ENCODE measurements around the gene SLC39A2.
"Not testable (repeated sequence)": the region's sequence is repeated elsewhere in the genome, so short reads cannot be mapped to it uniquely, and the experiment has no call there.

Gene SLC39A2

GRCh38 chr14:20978687-20979086 is 20.4 kb upstream of the SLC39A2 start:
- no peak overlapping the region for H3K14ac ChIP-seq (ENCODE audit: low read length)
- no peaks in the 10 kb centered on the region for H3K9me3 ChIP-seq (replicated peaks in 1 of 2; ENCODE audit: control insufficient read depth in 2 of 2, insufficient read depth in 1 of 2, low read depth in 1 of 2, low read length in 2 of 2)
- H2BK15ac ChIP-seq (ENCODE audit: low read length), result no peak overlapping the region
- no peak overlapping the region for H3K4me3 ChIP-seq (ENCODE audit: low read length in 2 of 2)
- H3K27me3 ChIP-seq (ENCODE audit: control insufficient read depth in 3 of 3, insufficient read depth in 3 of 3, low read depth in 1 of 3, low read length in 3 of 3), result peaks cover 0 to 22% (median 0%) of the 10 kb centered on the region in 3 experiments
- no peak overlapping the region for H4K91ac ChIP-seq (ENCODE audit: low read depth, low read length, poor library complexity)
- H3K9ac ChIP-seq (ENCODE audit: low read depth, low read length, poor library complexity), result no peak overlapping the region
- no peaks in the 10 kb centered on the region for H3K4me1 ChIP-seq (ENCODE audit: control insufficient read depth in 2 of 2, insufficient read depth in 1 of 2, low read depth in 1 of 2, low read length in 2 of 2)
- no peak overlapping the region for H3K18ac ChIP-seq (ENCODE audit: low read length)
- H2AK5ac ChIP-seq (ENCODE audit: low read depth, low read length), result no peak overlapping the region
- no peaks in the 10 kb centered on the region for H3K36me3 ChIP-seq (replicated peaks in 1 of 2; ENCODE audit: control insufficient read depth in 2 of 2, insufficient read depth in 2 of 2, low read length in 2 of 2)
- H3K23ac ChIP-seq (ENCODE audit: low read depth, low read length, poor library complexity), result no peak overlapping the region
- no peak overlapping the region for H2AFZ ChIP-seq (ENCODE audit: low read length)
- no peaks in the 10 kb centered on the region for H3K79me1 ChIP-seq (ENCODE audit: low read depth, low read length)
- no peak overlapping the region for H3K27ac ChIP-seq (replicated peaks; ENCODE audit: low read length)
- no peak overlapping the region for H2BK120ac ChIP-seq (ENCODE audit: low read depth, low read length)
- H2BK12ac ChIP-seq (ENCODE audit: low read length), result no peak overlapping the region
- no peak overlapping the region for H3K4me2 ChIP-seq (ENCODE audit: insufficient read depth, low read length, poor library complexity, severe bottlenecking)
- WGBS, 2 donors (ENCODE audit: extremely low coverage in 2 of 2, insufficient read length in 2 of 2, insufficient replicate concordance in 1 of 2), result no CpG with 5 or more reads among the region's 1 CpG
- H2BK5ac ChIP-seq (ENCODE audit: low read length), result no peak overlapping the region
- H3K4ac ChIP-seq (ENCODE audit: low read length), result no peak overlapping the region
- no peak for DNase-seq (ENCODE audit: low spot score)
- H4K8ac ChIP-seq (ENCODE audit: low read depth, low read length), result no peak overlapping the region

- H3K27me3 ChIP-seq (ENCODE audit: control insufficient read depth in 3 of 3, insufficient read depth in 3 of 3, low read depth in 1 of 3, low read length in 3 of 3), result peaks cover 0 to 21% (median 0%) of the 10 kb centered on the region in 3 experiments
- no peak overlapping the region for H3K9ac ChIP-seq (ENCODE audit: low read depth, low read length, poor library complexity)
- H3K18ac ChIP-seq (ENCODE audit: low read length), result no peak overlapping the region
- H3K36me3 ChIP-seq (replicated peaks in 1 of 2; ENCODE audit: control insufficient read depth in 2 of 2, insufficient read depth in 2 of 2, low read length in 2 of 2), result no peaks in the 10 kb centered on the region
- no peak overlapping the region for H4K91ac ChIP-seq (ENCODE audit: low read depth, low read length, poor library complexity)
- H3K23ac ChIP-seq (ENCODE audit: low read depth, low read length, poor library complexity), result no peak overlapping the region
- no peak overlapping the region for H3K14ac ChIP-seq (ENCODE audit: low read length)
- no peaks in the 10 kb centered on the region for H3K79me1 ChIP-seq (ENCODE audit: low read depth, low read length)
- no peak overlapping the region for H3K4me2 ChIP-seq (ENCODE audit: insufficient read depth, low read length, poor library complexity, severe bottlenecking)
- H3K4me3 ChIP-seq (ENCODE audit: low read length in 2 of 2), result no peak overlapping the region
- H3K9me3 ChIP-seq (replicated peaks in 1 of 2; ENCODE audit: control insufficient read depth in 2 of 2, insufficient read depth in 1 of 2, low read depth in 1 of 2, low read length in 2 of 2), result no peaks in the 10 kb centered on the region
- H3K27ac ChIP-seq (replicated peaks; ENCODE audit: low read length), result no peak overlapping the region
- H3K4me1 ChIP-seq (ENCODE audit: control insufficient read depth in 2 of 2, insufficient read depth in 1 of 2, low read depth in 1 of 2, low read length in 2 of 2), result no peaks in the 10 kb centered on the region
- H2AK5ac ChIP-seq (ENCODE audit: low read depth, low read length), result no peak overlapping the region
- H2BK12ac ChIP-seq (ENCODE audit: low read length), result no peak overlapping the region
- no peak overlapping the region for H2BK15ac ChIP-seq (ENCODE audit: low read length)
- no peak overlapping the region for H3K4ac ChIP-seq (ENCODE audit: low read length)
- no peak overlapping the region for H2BK5ac ChIP-seq (ENCODE audit: low read length)
- H2BK120ac ChIP-seq (ENCODE audit: low read depth, low read length), result no peak overlapping the region
- H4K8ac ChIP-seq (ENCODE audit: low read depth, low read length), result no peak overlapping the region
- H2AFZ ChIP-seq (ENCODE audit: low read length), result no peak overlapping the region
- DNase-seq (ENCODE audit: low spot score), result no peak
- no CpG with 5 or more reads among the region's 1 CpG for WGBS, 2 donors (ENCODE audit: extremely low coverage in 2 of 2, insufficient read length in 2 of 2, insufficient replicate concordance in 1 of 2)
Observed at GRCh38 chr14:20980906-20981305, 18.2 kb upstream of the SLC39A2 start.

GRCh38 chr14:20982646-20983369 is 16.3 kb upstream of the SLC39A2 start:
- H3K27me3 ChIP-seq (ENCODE audit: control insufficient read depth in 3 of 3, insufficient read depth in 3 of 3, low read depth in 1 of 3, low read length in 3 of 3), result peaks cover 0 to 10% (median 0%) of the 10 kb centered on the region in 3 experiments
- no peak overlapping the region for H2BK12ac ChIP-seq (ENCODE audit: low read length)
- no peak overlapping the region for H2BK15ac ChIP-seq (ENCODE audit: low read length)
- H2BK5ac ChIP-seq (ENCODE audit: low read length), result no peak overlapping the region
- no peak overlapping the region for H3K4me2 ChIP-seq (ENCODE audit: insufficient read depth, low read length, poor library complexity, severe bottlenecking)
- H3K36me3 ChIP-seq (replicated peaks in 1 of 2; ENCODE audit: control insufficient read depth in 2 of 2, insufficient read depth in 2 of 2, low read length in 2 of 2), result no peaks in the 10 kb centered on the region
- H3K79me1 ChIP-seq (ENCODE audit: low read depth, low read length), result no peaks in the 10 kb centered on the region
- no peak overlapping the region for H3K18ac ChIP-seq (ENCODE audit: low read length)
- no peak overlapping the region for H4K91ac ChIP-seq (ENCODE audit: low read depth, low read length, poor library complexity)
- no peak overlapping the region for H2AFZ ChIP-seq (ENCODE audit: low read length)
- no peak overlapping the region for H3K9ac ChIP-seq (ENCODE audit: low read depth, low read length, poor library complexity)
- no peaks in the 10 kb centered on the region for H3K9me3 ChIP-seq (replicated peaks in 1 of 2; ENCODE audit: control insufficient read depth in 2 of 2, insufficient read depth in 1 of 2, low read depth in 1 of 2, low read length in 2 of 2)
- no peaks in the 10 kb centered on the region for H3K4me1 ChIP-seq (ENCODE audit: control insufficient read depth in 2 of 2, insufficient read depth in 1 of 2, low read depth in 1 of 2, low read length in 2 of 2)
- no peak overlapping the region for H2BK120ac ChIP-seq (ENCODE audit: low read depth, low read length)
- no peak overlapping the region for H3K23ac ChIP-seq (ENCODE audit: low read depth, low read length, poor library complexity)
- no peak overlapping the region for H2AK5ac ChIP-seq (ENCODE audit: low read depth, low read length)
- H3K4ac ChIP-seq (ENCODE audit: low read length), result no peak overlapping the region
- DNase-seq (ENCODE audit: low spot score), result no peak
- WGBS, 2 donors (ENCODE audit: extremely low coverage in 2 of 2, insufficient read length in 2 of 2, insufficient replicate concordance in 1 of 2), result no CpG with 5 or more reads among the region's 2 CpGs
- no peak overlapping the region for H4K8ac ChIP-seq (ENCODE audit: low read depth, low read length)
- no peak overlapping the region for H3K4me3 ChIP-seq (ENCODE audit: low read length in 2 of 2)
- no peak overlapping the region for H3K14ac ChIP-seq (ENCODE audit: low read length)
- no peak overlapping the region for H3K27ac ChIP-seq (replicated peaks; ENCODE audit: low read length)

- not testable (repeated sequence) for H4K8ac ChIP-seq (ENCODE audit: low read depth, low read length); H2BK120ac ChIP-seq (ENCODE audit: low read depth, low read length); H3K27ac ChIP-seq (replicated peaks; ENCODE audit: low read length); H3K4me3 ChIP-seq (ENCODE audit: low read length in 2 of 2); H3K36me3 ChIP-seq (replicated peaks in 1 of 2; ENCODE audit: control insufficient read depth in 2 of 2, insufficient read depth in 2 of 2, low read length in 2 of 2); H2BK12ac ChIP-seq (ENCODE audit: low read length); H2BK5ac ChIP-seq (ENCODE audit: low read length); H3K9me3 ChIP-seq (replicated peaks in 1 of 2; ENCODE audit: control insufficient read depth in 2 of 2, insufficient read depth in 1 of 2, low read depth in 1 of 2, low read length in 2 of 2); H2BK15ac ChIP-seq (ENCODE audit: low read length); H3K27me3 ChIP-seq (ENCODE audit: control insufficient read depth in 3 of 3, insufficient read depth in 3 of 3, low read depth in 1 of 3, low read length in 3 of 3); H3K4me1 ChIP-seq (ENCODE audit: control insufficient read depth in 2 of 2, insufficient read depth in 1 of 2, low read depth in 1 of 2, low read length in 2 of 2); DNase-seq (ENCODE audit: low spot score); H3K9ac ChIP-seq (ENCODE audit: low read depth, low read length, poor library complexity); H3K18ac ChIP-seq (ENCODE audit: low read length); H3K23ac ChIP-seq (ENCODE audit: low read depth, low read length, poor library complexity); H3K79me1 ChIP-seq (ENCODE audit: low read depth, low read length); H3K14ac ChIP-seq (ENCODE audit: low read length); H3K4me2 ChIP-seq (ENCODE audit: insufficient read depth, low read length, poor library complexity, severe bottlenecking); H3K4ac ChIP-seq (ENCODE audit: low read length); H2AK5ac ChIP-seq (ENCODE audit: low read depth, low read length); H2AFZ ChIP-seq (ENCODE audit: low read length); H4K91ac ChIP-seq (ENCODE audit: low read depth, low read length, poor library complexity)
- no CpG with 5 or more reads among the region's 4 CpGs for WGBS, 2 donors (ENCODE audit: extremely low coverage in 2 of 2, insufficient read length in 2 of 2, insufficient replicate concordance in 1 of 2)
Observed at GRCh38 chr14:20985650-20986049, 13.4 kb upstream of the SLC39A2 start.

All from neuronal stem cell (in vitro differentiated cells).